Measurements from ENCODE around the gene CRY1. TPM values are rescaled to one million over a fixed set of nuclear protein-coding genes. Genes with fewer than 3 reads are reported as not detected.

Gene CRY1
- total RNA-seq, 1 donor from 2014 or later: 10.1 TPM

DNA sequence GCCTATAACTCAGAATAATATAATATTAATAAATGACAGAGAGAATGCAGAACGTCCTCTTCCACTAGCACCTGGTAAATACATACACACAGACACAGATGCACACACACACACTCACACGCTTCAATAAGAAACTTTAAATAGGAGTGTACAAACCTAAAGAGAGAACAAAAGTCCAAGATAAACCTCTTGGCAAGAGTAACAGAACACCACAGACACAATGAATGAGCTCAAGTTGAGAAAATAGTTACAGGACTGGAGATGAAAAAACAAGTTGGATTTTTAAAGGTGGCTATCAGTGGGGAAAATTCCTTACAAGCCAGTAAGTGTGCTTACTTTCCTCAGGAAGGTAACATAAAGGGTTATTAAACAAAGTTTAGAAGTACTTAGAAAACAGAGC lies 35.2 kb downstream of the CRY1 start:
- Mint-ChIP-seq H3K4me1 (ENCODE audit: low read depth, unreplicated experiment) (no peaks in the 10 kb centered on the region), H3K9me3 (ENCODE audit: unreplicated experiment) (no peaks in the 10 kb centered on the region), H3K27ac (ENCODE audit: unreplicated experiment) (no peak overlapping the region), H3K27me3 (ENCODE audit: unreplicated experiment) (no peaks in the 10 kb centered on the region), H3K4me3 (ENCODE audit: unreplicated experiment) (no peak overlapping the region), H3K36me3 (ENCODE audit: unreplicated experiment) (peaks cover 6% of the 10 kb centered on the region)
- TF ChIP-seq, protein P1, sequence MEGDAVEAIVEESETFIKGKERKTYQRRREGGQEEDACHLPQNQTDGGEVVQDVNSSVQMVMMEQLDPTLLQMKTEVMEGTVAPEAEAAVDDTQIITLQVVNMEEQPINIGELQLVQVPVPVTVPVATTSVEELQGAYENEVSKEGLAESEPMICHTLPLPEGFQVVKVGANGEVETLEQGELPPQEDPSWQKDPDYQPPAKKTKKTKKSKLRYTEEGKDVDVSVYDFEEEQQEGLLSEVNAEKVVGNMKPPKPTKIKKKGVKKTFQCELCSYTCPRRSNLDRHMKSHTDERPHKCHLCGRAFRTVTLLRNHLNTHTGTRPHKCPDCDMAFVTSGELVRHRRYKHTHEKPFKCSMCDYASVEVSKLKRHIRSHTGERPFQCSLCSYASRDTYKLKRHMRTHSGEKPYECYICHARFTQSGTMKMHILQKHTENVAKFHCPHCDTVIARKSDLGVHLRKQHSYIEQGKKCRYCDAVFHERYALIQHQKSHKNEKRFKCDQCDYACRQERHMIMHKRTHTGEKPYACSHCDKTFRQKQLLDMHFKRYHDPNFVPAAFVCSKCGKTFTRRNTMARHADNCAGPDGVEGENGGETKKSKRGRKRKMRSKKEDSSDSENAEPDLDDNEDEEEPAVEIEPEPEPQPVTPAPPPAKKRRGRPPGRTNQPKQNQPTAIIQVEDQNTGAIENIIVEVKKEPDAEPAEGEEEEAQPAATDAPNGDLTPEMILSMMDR (IDR thresholded peaks at IDR 0.05; ENCODE audit: partially characterized antibody, unreplicated experiment): no peak
- DNase-seq: no peak

DNA sequence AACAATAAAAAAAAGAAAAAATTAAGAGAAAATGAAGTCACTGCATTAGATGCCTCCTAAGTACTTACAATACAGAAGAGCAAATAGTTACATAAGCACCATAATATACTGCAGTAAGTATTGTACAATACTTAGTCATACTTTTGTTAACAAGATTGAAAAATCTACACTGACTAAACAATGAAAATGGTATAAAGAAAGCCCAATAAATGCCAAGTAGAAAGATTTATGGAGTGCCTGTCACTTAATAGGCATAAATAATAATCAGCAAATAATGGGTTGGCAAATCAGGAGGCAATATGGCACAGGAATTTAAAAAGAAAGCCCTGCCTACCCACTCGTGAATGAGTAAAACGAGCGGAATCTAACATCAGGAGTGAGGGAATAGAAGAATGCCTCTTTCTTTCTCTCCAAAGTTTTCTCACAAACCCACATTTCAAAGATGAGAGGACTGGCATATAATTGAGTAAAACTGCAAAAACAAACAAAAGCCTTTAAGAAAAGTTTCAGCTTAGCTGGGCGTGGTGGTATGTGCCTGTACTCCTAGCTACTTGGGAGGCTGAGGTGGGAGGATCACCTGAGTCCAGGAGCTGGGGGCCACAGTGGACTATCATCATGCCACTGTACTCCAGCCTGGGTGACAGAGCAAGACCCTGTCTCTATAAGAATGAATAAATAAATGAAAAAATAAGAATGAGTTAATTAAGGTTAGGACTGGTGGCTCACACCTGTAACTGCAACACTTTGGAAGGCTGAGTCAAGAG lies 36.1 kb downstream of the CRY1 start:
- Mint-ChIP-seq H3K27ac (ENCODE audit: unreplicated experiment) (no peak overlapping the region), H3K4me3 (ENCODE audit: unreplicated experiment) (no peak overlapping the region)

DNA sequence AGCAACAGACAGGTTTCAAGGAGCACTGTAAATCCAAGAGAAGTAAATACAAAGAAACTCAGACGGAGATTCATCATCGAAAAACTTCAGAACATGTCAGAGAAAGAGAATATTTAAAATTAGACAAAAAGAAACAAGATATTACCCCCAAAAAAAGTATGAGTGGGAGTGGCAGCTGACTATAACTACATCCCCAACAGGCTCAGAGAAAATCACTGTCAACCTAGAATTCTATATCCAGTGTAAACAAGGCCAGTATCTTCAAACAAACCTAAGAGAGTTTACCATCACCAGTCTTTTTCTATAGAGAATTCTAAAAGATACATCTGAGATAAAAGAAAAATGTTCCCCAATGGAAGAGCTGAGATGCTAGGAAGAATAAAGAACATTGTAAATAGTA lies 39.6 kb downstream of the CRY1 start:
- TF ChIP-seq, protein P1 (IDR thresholded peaks at IDR 0.05; ENCODE audit: partially characterized antibody, unreplicated experiment): no peak
- Mint-ChIP-seq H3K4me1 (ENCODE audit: low read depth, unreplicated experiment) (no peaks in the 10 kb centered on the region), H3K27ac (ENCODE audit: unreplicated experiment) (no peak overlapping the region), H3K27me3 (ENCODE audit: unreplicated experiment) (no peaks in the 10 kb centered on the region), H3K9me3 (ENCODE audit: unreplicated experiment) (no peaks in the 10 kb centered on the region), H3K4me3 (ENCODE audit: unreplicated experiment) (no peak overlapping the region), H3K36me3 (ENCODE audit: unreplicated experiment) (peaks cover 6% of the 10 kb centered on the region)
- no peak for DNase-seq

More for the DNA sequence above, 36.1 kb downstream of the CRY1 start:
- TF ChIP-seq, protein P1 (IDR thresholded peaks at IDR 0.05; ENCODE audit: partially characterized antibody, unreplicated experiment): no peak
- no peaks in the 10 kb centered on the region for H3K4me1 Mint-ChIP-seq (ENCODE audit: low read depth, unreplicated experiment)
- peaks cover 6% of the 10 kb centered on the region for H3K36me3 Mint-ChIP-seq (ENCODE audit: unreplicated experiment)
- no peaks in the 10 kb centered on the region for H3K27me3 Mint-ChIP-seq (ENCODE audit: unreplicated experiment)
- no peak for DNase-seq
- H3K9me3 Mint-ChIP-seq (ENCODE audit: unreplicated experiment): no peaks in the 10 kb centered on the region

DNA sequence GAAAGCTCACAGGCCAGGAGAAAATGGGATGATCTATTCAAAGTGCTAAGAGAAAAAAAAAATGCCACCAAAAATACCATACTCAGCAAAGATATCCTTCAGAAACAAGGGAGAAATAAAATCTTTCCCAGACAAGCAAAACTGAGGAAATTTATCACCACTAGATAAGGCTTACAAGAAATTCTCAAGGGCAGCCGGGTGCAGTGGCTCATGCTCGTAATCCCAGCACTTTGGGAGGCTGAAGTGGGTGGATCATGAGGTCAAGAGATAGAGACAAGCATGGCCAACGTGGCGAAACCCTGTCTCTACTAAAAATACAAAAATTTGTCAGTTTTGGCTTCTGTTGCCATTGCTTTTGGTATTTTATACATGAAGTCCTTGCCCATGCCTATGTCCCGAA lies 48.2 kb downstream of the CRY1 start:
- Mint-ChIP-seq H3K36me3 (ENCODE audit: unreplicated experiment) (peaks cover 19% of the 10 kb centered on the region), H3K27ac (ENCODE audit: unreplicated experiment) (no peak overlapping the region), H3K9me3 (ENCODE audit: unreplicated experiment) (no peaks in the 10 kb centered on the region), H3K27me3 (ENCODE audit: unreplicated experiment) (no peaks in the 10 kb centered on the region), H3K4me1 (ENCODE audit: low read depth, unreplicated experiment) (no peaks in the 10 kb centered on the region), H3K4me3 (ENCODE audit: unreplicated experiment) (no peak overlapping the region)
- DNase-seq: no peak
- TF ChIP-seq, protein P1 (IDR thresholded peaks at IDR 0.05; ENCODE audit: partially characterized antibody, unreplicated experiment): no peak

DNA sequence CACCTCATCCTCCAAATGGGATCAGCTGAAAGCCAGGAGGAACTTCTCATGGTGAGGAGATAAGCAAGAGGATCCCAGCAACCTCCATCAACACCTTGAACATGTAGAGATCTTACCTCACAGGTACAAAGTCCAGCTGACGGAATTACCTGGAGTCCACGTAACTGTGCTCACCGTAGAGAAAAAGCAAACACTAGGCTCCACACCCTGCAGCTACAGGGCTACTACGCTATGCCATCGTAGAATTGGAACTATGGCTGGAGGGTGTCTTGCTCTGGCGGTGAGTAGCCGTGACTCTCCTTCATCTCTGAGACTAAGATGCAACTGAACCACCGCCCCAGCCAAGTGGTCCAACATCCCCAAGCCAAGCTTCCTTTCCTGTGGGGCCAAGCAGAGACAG lies 50.5 kb downstream of the CRY1 start:
- no peak overlapping the region for H3K27ac Mint-ChIP-seq (ENCODE audit: unreplicated experiment)
- TF ChIP-seq, protein P1 (IDR thresholded peaks at IDR 0.05; ENCODE audit: partially characterized antibody, unreplicated experiment): no peak
- no peaks in the 10 kb centered on the region for H3K27me3 Mint-ChIP-seq (ENCODE audit: unreplicated experiment)
- peaks cover 19% of the 10 kb centered on the region for H3K36me3 Mint-ChIP-seq (ENCODE audit: unreplicated experiment)
- no peak overlapping the region for H3K4me3 Mint-ChIP-seq (ENCODE audit: unreplicated experiment)
- no peaks in the 10 kb centered on the region for H3K9me3 Mint-ChIP-seq (ENCODE audit: unreplicated experiment)
- no peaks in the 10 kb centered on the region for H3K4me1 Mint-ChIP-seq (ENCODE audit: low read depth, unreplicated experiment)
- no peak for DNase-seq
